D341Med (cell line): ENCODE data around the gene RHOV.
A peak's percentile ranks its signal among the peaks of the same experiment; 100 is the strongest.

Experiments
- DNase-seq: peaks from one replicate; pipeline ENCODE4 v3.0.0; 2012; ENCODE audit warnings: low spot score

RHOV gene

GRCh38 chr15:40904552-40905201 lies 30.6 kb upstream of the RHOV start:
- no peak for DNase-seq

DNA sequence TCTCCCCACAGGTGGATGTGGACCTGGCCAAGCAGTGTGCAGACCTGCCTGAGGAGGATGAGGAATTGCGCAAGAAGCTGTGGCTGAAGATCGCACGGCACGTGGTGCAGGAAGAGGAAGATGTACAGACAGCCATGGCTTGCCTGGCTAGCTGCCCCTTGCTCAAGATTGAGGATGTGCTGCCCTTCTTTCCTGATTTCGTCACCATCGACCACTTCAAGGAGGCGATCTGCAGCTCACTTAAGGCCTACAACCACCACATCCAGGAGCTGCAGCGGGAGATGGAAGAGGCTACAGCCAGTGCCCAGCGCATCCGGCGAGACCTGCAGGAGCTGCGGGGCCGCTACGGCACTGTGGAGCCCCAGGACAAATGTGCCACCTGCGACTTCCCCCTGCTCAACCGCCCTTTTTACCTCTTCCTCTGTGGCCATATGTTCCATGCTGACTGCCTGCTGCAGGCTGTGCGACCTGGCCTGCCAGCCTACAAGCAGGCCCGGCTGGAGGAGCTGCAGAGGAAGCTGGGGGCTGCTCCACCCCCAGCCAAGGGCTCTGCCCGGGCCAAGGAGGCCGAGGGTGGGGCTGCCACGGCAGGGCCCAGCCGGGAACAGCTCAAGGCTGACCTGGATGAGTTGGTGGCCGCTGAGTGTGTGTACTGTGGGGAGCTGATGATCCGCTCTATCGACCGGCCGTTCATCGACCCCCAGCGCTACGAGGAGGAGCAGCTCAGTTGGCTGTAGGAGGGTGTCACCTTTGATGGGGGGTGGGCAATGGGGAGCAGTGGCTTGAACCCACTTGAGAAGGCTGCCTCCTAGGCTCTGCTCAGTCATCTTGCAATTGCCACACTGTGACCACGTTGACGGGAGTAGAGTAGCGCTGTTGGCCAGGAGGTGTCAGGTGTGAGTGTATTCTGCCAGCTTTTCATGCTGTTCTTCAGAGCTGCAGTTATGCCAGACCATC lies 28.8 kb upstream of the RHOV start:
- DNase-seq = no peak

- DNase-seq = no peak
These were observed 27.0 kb upstream of the RHOV start for GRCh38 chr15:40901053-40901443.

DNA sequence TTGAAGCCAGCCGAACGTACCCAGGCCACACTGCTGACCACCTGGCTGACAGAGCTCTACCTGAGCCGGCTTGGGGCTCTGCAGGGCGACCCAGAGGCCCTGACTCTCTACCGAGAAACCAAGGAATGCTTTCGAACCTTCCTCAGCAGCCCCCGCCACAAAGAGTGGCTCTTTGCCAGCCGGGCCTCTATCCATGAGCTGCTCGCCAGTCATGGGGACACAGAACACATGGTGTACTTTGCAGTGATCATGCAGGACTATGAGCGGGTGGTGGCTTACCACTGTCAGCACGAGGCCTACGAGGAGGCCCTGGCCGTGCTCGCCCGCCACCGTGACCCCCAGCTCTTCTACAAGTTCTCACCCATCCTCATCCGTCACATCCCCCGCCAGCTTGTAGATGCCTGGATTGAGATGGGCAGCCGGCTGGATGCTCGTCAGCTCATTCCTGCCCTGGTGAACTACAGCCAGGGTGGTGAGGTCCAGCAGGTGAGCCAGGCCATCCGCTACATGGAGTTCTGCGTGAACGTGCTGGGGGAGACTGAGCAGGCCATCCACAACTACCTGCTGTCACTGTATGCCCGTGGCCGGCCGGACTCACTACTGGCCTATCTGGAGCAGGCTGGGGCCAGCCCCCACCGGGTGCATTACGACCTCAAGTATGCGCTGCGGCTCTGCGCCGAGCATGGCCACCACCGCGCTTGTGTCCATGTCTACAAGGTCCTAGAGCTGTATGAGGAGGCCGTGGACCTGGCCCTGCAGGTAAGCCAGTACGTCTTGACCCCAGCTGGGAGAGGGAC lies 26.4 kb upstream of the RHOV start:
- no peak for DNase-seq

- no peak for DNase-seq
These were observed 25.6 kb upstream of the RHOV start for GRCh38 chr15:40899536-40900207.

DNA sequence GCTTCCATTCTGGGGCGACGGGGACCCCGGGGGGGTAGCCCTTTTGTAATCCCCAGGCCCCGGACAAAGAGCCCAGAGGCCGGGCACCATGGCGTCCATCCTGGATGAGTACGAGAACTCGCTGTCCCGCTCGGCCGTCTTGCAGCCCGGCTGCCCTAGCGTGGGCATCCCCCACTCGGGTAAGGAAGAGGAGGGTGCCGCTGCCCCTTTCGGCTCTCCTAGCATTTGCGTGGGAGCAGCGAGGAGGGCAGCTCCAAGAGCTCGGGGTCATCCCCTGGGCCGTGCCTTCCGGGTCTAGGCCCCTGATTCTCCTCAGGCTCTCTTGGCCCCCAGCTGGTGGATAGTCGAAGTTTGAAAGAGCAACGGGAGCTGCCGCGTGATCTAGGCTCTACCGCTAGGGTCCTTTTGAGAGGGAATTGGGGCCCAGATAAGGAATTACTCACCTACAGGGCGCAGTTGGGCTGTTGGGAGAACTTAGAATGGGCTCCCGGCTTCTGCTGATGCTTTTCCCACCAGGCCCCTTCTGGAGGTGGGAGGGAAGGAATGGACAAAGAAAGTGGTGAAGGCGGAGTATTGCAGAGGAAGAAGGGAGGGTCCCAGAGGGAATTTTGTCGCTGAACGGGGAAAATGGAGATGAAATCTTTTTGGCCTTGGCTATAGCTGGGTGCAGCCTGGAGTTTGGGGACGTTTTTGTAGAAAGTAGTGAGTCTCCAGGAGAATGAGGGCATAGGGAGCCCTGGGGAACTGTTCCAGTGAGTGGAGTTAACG lies 20.8 kb upstream of the RHOV start:
- DNase-seq = peak; percentile 79

DNA sequence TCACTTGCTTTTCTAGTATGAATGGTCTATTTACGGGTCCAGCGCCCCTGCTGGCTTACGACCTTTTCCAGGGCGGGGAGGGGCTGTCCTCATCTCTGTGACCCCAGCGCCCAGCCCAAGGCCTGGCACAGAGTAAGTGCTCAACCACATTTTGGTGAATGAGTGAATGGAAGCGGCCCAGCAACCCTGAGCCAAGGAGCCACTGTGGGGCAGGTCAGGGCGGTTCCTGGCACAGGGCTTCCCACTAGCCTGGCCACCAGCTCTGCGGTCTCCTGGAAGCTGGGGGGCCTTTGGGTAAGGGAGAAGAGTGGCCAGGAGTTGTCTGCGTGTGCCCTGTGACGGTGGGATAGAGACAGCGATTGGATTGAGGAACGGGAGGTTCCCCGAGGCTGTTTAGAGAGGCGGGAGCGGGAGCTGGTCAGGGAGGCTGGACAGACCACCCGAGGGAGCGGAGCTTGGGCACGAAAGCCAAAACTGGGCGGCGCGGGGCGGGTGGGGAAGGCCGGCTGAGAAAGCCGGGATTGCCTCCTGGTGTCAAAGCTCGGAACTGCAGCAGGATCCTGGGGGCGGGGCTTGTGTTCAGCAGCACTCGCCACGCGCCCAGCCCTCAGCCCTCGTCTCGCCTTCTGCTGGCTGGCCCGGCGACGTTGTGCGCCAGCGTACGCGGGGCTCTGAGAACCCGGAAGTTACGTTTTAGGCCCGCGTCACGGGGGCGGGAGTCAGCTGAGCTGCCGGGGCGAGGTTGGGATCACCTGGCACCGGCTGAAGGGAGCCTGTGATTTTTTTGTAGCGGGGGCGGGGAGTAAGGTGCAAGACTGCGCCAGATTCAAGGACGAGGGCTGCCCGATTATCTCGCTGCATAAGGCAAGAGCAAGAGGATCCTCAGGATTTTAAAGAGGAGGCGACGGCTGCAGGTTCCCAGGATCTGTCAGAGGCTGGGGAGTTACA lies 20.0 kb upstream of the RHOV start, which contains the start of gene VPS18:
Gene VPS18 (plus strand): TSS at position 718 of the 948 bp plus-strand sequence. CDS start 319 bp downstream, outside the sequence.
- peak; percentile 97 for DNase-seq

DNA sequence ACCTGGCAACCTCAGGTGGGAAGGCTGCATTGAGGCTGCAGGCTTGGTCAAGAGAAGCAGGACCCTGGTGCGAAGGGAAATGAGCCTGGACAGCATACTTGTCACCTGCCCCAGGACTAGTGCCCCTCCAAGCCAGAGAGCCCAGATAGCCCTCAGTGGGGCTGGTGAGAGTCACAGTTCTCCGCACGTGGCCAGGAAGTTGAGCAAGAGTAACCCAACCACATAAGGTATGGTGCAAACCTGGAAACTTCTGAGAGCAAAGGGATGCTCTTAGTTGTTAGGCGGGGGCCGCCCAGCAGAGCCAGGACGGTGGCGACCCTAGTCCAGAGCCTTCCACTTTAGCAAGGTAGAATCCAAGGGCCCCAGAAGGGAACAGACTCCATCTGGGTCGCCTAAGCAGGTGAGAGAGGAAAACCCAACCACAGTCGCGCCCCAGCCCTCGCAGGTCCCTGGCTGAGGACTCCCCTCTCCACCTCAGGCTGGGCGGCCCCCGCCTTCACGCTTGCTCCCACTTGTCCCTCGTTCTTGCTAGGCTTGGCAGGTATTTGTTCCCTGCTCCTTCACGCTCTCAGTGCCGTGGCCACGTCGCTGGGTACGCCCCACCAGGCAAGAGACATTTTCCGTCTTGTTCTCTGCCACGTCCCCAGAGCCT lies 19.1 kb upstream of the RHOV start:
- no peak for DNase-seq

- DNase-seq = no peak
These were observed 18.5 kb upstream of the RHOV start for GRCh38 chr15:40892447-40893012.

DNA sequence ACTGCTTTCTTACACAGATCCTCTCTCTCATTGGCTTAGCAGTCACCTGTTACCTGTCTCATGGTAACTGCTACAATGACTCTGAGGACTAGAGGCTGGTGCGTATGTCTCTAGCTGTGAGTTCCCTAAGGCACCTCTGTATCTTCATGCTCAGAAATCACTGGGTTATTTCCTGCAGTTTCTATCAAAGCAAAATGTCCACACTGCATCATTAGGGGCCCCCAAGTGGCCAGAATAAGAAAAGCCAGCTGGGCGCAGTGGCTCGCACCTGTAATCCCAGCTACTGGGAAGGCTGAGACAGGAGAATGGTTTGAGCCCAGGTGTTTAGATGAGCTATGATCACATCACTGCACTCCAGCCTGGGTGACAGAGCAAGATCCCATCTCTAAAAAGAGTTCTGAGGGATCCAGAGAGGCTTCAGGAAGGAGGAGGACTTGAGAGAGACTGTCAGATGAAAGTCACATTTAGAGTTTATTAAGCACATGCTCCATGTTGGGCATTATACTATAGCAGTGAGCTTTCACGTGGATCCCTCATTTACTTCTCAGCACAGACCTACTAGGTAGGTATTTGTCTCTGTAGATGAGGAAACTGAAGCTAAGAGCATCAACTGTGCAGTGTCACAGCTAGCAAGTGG lies 17.9 kb upstream of the RHOV start:
- DNase-seq = peak; percentile 51

DNA sequence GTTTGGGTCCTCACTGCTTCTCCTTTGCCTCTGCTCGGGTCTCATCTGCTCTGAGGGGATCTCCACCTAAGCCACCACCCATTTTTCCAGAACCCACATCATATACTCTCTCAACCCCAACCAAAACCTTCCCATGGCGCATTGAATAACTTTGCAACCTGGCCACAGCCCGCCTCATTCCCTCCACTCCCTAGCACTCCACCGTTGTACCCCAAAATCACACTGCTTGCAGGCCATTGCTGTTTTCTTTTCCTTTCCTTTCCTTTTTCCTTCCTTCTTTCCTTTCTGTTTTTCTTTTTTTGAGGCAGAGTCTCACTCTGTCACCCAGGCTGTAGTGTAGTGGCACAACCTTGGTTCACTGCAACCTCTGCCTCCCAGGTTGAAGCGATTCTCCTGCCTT lies 17.1 kb upstream of the RHOV start:
- DNase-seq = no peak

GRCh38 chr15:40889112-40889511 lies 15.1 kb upstream of the RHOV start:
- no peak for DNase-seq

DNA sequence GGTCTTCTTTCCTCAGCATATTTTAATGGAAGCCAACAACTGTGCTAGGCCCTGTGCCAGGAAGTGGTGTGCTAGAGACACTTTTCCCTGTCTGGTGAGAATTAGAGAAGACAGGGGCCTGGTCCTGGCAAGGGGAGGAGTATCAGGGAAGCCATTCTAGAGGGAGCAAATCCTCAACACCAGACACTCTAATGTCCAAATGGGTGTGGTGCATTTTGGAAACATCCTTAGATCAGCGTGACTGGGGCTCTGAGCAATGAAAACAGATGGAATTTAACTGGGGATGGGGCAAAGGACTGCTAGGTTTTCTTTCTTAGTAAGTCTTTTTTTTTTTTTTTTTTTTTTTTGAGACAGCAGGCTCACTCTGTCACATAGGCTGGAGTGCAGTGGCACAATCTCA lies 12.6 kb upstream of the RHOV start:
- no peak for DNase-seq

- DNase-seq = no peak
These were observed 7.3 kb upstream of the RHOV start for GRCh38 chr15:40881351-40881750.

- no peak for DNase-seq
These were observed 5.6 kb upstream of the RHOV start for GRCh38 chr15:40879609-40880008.

- DNase-seq = no peak
These were observed 4.8 kb upstream of the RHOV start for GRCh38 chr15:40878785-40879184.

- no peak for DNase-seq
These were observed 3.7 kb upstream of the RHOV start for GRCh38 chr15:40877694-40878093.

DNA sequence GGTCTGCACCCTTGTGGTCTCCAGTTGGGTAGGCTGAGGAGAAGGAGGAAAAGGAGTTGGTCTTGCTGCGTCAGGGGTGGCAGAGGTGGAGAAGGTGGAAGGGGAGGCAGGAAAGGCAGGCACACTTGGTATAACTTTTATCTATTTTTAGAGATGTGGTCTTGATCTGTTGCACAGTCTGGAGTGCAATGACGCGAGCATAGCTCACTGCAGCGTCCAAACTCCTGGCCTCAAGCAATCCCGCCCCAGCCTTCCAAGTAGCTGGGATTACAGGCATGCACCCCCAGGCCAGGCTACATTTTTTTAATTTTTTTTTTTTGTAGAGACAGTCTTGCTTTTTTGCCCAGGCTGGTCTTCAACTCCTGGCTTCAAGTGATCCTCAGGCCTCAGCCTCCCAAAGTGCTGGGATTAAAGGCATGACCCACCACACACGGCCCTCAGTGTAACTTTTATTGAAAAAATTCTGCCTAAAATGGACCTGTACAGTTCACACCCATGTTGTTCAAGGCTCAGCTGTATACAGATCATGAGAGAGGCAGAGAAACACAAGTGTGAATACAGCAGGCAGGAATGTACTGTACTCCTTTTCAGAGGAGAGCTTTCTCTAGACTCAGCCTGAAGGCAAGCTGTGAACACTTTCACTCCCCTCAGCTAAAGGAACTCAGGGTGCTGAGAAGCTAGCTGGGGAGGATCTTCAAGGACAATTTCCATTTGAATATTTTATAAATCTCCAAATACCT lies 2.1 kb upstream of the RHOV start:
- no peak for DNase-seq
